ENCODE results near the gene ZNF512.
"Not testable (repeated sequence)": the region's sequence is repeated elsewhere in the genome, so short reads cannot be mapped to it uniquely, and the experiment has no call there.

ZNF512 gene

DNA sequence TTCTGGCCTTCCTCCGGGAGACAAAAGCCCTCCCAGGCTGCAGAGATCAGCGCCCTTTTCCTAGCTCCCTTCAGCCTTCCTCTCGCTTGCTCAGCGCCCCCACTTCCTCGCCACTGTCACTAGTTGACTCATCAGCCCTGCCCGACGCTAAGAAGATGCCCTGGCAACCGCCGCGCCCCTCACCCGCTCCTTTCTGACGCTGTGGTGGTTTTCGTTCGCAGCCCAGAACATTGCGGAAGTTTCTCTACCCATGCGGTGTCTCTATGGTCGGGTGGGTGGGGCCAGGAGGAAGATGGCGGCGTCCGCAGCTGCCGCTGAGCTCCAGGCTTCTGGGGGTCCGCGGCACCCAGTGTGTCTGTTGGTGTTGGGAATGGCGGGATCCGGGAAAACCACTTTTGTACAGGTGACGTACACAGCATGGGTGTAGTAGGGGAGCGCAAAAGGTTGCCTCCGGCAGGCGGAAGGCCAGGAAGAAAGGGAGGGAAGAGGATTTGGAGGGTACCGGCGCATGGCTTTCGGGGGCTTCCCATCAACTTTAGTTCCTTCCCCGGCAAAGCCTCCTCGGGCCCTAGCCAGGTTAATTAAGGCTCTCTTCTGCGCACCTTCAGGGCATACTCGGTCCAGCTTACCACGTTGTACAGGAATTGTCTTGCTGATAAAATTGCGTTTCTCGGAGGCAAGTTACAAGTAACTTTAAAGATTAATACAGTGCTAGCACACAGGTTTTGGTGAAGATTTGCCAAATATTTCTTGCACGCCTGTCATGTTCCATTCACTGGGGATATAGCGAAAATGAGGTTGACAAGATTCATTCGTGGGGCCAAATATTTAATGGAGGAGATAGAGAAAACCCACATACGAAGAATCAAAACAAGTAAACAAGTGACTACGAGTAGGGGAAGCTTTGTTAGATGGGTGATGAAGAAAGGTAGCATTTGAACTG, 46.2 kb downstream of the ZNF512 start, which contains the start of the genes CCDC121 and GPN1:
TSS of gene CCDC121 (minus strand) at position 246 of the 943 bp plus-strand sequence. CDS start 1,213 bp downstream, outside the sequence.
TSS of gene GPN1 (plus strand) at position 284 of the 943 bp plus-strand sequence. CDS start at position 293, 9 bp downstream.
- FAIRE-seq, result peak; percentile 88
- DNase-seq (ENCODE audit: insufficient read length, low spot score), result peak; percentile 76

DNA sequence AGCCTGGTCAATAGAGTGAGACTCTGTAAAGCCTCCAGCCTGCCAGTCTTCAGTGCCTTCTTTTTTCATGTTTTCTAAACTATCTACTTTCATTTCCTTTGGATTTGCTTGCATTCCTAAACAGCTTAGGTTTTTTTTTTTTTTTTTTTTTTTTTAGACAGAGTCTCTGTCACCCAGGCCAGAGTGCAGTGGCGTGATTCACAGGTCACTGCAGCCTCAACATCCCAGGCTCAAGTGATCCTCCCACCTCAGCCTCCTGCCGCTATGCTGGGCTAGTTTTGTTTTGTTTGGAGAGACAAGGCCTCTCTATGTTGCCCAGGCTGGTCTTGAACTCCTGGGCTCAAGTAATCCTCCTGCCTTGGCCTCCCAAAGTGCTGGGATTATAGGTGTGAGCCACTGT, 47.4 kb downstream of the ZNF512 start:
- FAIRE-seq; DNase-seq (ENCODE audit: insufficient read length, low spot score): not testable (repeated sequence)

DNA sequence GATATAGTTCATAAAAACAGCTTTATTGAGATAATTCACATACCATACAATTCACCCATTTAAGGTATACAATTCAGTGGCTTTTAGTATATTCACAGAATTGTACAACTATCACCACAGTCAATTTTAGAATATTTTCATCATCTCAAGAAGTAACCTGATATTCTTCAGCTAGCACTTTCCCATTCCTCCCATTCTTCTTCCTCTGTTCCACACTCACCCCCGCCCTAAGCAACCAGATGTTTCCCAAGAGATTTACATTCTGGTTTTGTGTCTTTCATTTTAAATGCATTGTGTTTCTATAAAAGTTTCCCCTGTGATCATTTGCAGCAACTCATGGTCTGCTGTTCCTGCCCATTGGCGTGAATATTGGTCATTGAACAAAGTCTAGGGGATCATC, 51.4 kb downstream of the ZNF512 start:
- no peak for FAIRE-seq
- no peak for DNase-seq (ENCODE audit: insufficient read length, low spot score)

DNA sequence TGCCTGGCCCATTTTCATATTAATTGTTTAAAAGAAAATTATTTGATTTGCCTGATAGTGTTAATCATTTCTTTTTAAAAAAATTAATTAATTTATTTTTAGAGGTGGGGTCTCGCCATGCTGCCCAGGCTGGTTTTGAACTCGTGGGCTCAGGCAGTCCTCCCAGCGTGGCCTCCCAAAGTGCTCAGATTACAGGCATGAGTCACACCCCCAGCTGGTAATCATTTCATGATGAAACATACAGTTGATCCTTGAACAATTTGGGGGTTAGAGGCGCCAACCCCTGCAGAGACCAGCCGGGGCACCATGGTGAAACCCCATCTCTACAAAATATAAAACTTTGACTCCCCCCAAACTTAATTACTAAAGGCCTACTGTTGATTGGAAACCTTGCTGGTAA, 53.9 kb downstream of the ZNF512 start:
- no peak for DNase-seq (ENCODE audit: insufficient read length, low spot score)

DNA sequence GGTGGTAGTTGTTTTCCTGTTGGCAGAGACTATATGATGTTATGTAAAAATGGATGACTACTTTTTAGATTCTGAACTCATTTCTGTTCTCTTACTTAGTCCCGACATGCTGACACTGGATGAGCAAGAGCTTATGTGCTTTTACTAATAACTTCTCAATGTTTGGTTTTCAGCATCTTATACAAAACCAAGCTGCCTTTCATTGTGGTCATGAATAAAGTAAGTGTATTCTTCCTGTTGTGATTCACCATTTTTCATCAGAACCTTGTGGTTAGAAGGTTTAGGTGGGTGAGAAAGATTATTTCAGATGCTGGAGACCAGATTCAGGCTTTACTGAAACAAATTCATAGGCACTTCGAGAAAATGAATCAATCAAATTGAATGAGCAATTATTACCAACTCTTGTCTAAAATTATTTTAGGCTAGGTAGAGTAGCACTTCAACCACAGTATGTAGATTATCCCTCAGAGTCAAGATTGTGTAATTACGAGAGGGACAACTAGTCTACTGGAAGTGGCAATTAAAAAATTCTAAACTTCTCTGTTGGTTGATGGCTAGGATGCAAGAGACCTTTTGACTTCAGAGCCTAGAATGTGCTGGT, 55.3 kb downstream of the ZNF512 start:
- FAIRE-seq, result no peak
- DNase-seq (ENCODE audit: insufficient read length, low spot score), result no peak

More for the DNA sequence above, 53.9 kb downstream of the ZNF512 start:
- FAIRE-seq, result no peak

DNA sequence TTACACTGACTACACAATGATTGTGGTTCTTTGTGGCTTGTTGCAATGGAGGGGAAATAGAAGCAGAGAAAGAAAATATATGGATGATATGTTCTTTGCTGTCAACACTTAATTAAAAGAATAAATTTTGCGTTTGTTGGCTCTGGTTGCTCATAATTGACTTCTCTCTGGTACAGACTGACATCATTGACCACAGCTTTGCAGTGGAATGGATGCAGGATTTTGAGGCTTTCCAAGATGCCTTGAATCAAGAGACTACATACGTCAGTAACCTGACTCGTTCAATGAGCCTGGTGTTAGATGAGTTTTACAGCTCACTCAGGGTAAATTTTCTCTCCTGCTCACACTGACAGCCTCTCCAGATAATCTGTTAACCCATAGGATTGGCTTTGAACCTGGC, 55.9 kb downstream of the ZNF512 start:
- no peak for FAIRE-seq
- DNase-seq (ENCODE audit: insufficient read length, low spot score), result no peak

DNA sequence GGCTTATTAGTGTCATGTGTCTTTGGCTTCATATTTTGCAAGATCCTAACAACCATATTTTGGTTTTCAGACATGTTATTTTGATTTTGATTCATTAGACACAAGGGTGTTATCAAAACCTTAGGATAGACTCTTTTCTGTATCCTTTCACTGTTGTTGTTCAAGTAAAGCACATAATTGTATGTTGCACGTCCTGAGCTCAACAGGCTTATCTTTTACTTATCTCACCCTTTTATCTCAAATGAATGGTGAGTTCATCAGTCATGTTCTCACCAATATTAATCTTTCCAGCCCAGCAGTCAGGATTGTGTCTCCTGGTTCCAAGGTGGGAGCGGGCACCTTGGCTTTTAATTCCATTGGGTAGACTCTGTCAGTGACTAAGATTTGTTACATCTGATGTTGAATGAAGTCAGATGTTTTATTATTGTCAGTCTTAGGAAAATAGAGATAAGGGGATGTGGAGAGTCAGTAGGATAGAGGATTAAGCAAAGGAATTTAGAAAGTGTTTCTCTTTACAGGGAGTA, 57.9 kb downstream of the ZNF512 start:
- DNase-seq (ENCODE audit: insufficient read length, low spot score) (no peak), FAIRE-seq (no peak)

DNA sequence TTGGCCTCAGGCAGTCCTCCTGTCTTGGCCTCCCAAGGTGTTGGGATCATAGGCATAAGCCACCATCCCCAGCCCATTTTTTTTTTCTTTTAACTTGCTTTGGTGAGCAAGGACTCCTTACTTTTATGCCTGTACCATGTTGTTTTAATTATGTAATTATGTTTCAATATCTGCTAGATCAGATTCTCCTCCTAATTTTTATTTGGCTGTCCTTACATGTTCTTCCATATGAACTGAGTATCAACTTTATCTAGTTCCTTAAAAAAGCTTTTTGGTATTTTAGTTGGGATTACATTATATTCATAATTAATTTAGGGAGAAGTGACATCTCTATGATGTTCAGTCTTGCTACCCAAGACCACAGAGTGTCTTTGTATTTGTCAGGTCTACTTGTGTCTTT, 62.4 kb downstream of the ZNF512 start:
- DNase-seq (ENCODE audit: insufficient read length, low spot score) (no peak), FAIRE-seq (no peak)

DNA sequence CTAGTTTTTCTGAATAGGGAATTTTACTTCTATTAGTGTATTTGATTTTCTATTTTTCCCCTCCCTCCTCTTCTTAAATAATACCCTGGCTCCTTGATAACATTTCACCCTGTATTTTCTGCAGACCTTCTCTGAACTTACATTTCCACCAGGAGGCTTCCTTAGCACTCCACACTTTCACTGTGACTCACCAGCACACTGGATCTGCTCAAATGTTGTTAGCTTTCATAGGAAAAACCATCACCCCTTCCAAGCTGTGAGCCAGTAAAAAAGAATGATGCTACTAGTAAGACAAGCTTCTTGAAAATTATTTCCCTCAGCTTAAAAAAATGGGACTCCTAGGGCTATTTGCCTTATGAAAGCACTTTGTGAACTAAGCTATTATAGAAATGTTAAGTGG, 64.4 kb downstream of the ZNF512 start:
- FAIRE-seq (no peak), DNase-seq (ENCODE audit: insufficient read length, low spot score) (no peak)

DNA sequence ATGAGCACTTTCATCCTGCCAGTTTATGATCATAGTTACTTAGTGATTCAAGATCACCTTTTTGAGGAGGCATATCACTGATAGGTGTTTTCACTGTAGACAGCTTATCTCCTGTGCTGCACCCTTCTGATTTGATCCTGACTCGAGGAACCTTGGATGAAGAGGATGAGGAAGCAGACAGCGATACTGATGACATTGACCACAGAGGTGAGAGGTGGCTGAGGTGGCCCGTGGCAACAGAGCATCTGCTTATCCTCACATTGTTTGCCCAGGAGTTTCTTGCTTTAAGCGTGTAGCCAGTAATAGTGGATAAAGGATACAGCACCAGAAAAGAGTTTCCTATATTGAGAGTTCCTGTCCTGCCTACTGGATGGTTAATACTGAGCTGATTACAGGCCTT, 64.9 kb downstream of the ZNF512 start:
- FAIRE-seq (no peak), DNase-seq (ENCODE audit: insufficient read length, low spot score) (no peak)

DNA sequence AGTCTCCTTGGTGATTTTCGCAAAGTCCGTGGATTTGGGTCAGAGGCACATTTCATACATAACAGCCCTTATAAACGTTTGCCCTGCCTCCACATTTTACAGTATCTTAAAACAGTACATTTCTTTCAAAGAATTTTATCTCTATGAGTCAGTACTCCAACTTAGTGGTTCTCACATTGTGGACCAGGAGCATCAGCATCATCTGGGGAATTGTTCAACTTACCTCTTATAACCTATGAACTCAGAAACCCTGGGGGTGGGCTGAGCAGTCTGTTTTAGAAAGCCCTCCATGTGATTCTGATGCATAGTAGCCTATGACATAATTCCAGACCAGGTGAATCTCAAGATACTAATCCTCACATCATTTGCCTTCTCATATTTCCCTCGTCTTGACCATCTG, 68.2 kb downstream of the ZNF512 start:
- DNase-seq (ENCODE audit: insufficient read length, low spot score) (no peak), FAIRE-seq (no peak)

DNA sequence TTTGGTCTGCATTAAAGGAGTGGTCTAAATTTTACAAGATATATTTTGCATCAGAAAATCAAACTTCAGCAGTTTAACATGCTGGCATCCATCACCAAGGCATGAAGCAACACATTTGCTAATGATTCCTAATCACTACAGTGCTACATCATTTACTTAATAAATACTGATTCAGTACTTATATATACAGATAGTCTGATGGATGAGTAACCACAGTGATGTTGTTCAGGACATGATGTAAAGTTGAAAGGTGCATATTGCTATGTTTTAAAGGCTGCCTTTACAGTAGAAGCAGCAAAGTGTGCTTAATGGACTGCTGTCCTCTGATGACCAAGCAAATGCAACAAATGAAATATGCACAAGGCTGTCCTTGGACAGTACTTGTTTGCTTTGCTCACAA, 69.5 kb downstream of the ZNF512 start:
- no peak for FAIRE-seq

DNA sequence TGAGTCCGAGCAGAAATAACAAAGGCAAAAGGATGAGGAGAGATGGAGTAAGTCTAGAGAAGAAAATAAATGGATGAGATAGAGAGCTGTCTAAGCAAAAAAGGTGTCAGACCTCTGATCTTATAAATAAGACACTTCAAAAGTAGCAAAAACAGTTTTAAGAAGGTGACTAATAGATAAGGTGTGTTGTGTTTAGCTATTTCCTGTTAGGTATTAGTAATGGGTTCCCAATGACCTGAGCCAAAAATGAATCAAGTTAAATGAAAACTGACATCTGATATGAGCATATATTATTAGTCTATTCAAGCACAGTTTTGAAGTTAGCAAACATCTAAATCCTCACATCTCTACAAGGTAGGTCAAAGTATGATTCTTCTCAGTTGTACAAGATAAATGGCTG, 69.9 kb downstream of the ZNF512 start:
- FAIRE-seq (no peak), DNase-seq (ENCODE audit: insufficient read length, low spot score) (no peak)

More for the DNA sequence above, 69.5 kb downstream of the ZNF512 start:
- no peak for DNase-seq (ENCODE audit: insufficient read length, low spot score)

DNA sequence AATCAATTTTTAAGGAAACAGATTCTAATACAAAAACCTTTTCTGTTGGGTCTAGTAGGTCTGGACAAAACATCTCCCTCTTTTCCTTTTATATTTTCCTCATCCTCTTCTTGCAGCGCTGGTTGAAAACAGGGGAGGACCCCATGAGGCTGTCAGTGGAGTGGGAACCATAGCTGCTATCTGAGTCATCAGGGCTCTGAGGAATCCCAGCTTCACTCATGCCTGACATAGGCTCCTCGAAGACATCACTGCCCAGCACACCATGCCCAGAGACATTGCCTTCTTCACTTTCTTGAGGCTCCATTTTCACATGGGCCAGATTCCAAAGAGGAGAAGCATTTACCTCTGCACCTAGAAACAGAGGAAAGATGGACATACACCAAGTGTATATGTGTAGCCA, 70.6 kb downstream of the ZNF512 start:
- no peak for FAIRE-seq
- DNase-seq (ENCODE audit: insufficient read length, low spot score), result no peak

DNA sequence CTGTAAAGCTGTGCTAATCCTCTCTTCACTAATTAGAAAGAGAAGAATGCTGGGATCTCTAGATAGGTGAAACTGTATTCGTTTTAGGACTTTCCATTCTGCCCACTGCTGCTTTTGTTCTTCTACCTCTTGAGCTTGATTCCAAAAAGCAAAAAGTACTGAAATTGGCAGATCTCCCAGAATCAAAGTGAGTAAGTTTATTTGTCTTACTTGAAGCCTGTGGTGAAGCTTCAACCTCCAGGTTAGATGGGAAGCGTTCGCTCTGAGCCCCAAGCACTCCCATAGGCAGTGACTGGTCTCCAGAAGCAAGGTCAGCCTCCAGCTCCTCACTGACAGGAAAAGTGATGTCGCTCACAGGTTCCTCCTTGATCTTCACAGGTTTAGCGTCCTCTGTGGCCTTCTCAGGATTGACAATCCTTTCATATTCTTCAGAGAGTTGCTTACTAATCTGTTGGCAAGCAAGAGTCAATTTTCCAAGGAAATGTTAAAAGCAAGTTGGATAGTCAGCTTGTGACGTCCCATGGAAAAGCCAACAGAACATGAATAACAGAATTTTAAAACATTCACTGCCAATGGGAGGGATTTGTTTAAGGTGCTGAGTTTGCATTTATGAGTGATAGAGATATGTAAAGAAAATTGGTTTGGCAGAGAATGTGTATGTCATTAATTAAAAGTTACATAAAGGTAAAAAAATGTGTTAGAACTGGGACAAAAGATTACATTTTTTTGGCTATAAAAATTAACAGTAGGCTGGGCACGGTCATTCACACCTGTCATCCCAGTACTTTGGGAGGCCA, 72.5 kb downstream of the ZNF512 start:
- DNase-seq (ENCODE audit: insufficient read length, low spot score), result no peak
- no peak for FAIRE-seq

DNA sequence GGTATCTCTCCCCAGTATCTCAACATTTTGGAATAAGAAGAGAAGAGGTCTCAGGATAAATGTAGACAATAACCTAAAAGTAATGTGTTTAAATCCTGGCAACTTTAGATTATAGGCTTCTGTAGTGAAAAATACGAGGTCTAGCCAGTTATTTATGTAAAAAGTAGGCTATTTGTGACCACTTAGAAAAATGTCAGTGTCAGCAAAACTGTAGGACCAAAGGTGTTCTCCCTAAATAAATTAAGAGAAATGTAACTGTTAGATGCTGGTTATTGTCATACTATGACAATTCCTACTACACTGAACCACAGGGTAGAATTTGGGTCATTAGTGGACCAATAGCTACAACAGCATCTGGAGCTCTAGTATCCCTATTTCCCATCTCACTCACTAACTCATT, 78.5 kb downstream of the ZNF512 start:
- no peak for FAIRE-seq
- DNase-seq (ENCODE audit: insufficient read length, low spot score), result no peak

DNA sequence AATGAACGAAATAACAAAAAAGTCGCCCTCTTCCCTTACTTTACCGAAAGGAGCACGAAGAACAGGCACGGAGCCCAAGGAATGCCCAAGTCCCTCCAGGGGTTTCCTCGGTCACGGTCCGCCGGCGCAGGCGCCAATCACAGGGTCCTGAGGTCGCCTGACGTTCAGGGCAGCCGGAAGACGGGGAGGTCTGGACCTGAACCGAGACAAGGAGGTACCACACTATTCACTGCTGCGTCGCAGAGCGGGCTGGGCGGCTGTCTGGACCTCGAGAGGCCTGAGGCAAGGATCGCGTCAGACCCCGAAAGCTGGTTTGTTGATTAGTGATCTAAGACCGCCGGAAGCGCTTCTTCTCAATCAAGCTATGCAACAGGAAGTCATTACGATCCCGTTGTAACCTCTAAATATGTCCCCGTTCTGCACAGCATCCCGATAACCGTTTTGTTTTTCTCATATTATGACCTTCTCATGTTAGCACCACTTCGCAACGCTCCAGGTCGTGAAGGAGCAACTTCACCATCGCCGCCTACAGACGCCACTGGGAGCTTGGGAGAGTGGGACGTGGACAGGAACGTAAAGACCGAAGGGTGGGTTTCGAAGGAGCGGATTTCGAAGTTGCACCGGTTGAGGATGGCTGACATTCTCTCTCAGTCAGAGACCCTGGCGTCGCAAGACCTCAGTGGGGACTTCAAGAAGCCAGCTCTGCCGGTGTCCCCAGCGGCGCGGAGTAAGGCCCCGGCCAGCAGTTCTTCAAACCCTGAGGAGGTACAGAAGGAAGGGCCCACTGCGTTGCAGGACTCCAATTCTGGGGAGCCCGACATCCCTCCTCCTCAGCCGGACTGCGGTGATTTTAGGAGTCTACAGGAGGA, 80.7 kb downstream of the ZNF512 start, which contains the start of the genes SLC4A1AP and SUPT7L:
TSS of gene SLC4A1AP (plus strand) at position 605 of the 869 bp plus-strand sequence. CDS start at position 631, 26 bp downstream.
TSS of gene SUPT7L (minus strand) at position 330 of the 869 bp plus-strand sequence. CDS start 1,422 bp downstream, outside the sequence.
- DNase-seq (ENCODE audit: insufficient read length, low spot score) (peak; percentile 57), FAIRE-seq (peak; percentile 90)

DNA sequence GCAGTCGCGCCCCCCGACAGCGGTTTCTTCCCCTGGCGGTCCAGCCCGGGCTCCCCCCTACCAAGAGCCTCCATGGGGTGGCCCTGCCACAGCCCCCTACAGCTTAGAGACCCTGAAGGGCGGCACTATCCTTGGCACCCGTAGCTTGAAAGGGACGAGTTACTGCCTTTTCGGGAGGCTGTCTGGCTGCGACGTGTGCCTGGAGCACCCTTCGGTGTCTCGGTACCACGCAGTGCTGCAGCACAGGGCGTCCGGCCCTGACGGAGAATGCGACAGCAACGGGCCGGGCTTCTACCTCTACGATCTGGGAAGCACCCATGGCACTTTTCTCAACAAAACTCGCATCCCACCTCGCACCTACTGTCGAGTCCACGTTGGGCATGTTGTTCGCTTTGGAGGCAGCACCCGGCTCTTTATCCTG, 81.3 kb downstream of the ZNF512 start:
- FAIRE-seq, result no peak
- DNase-seq (ENCODE audit: insufficient read length, low spot score), result peak; percentile 29

DNA sequence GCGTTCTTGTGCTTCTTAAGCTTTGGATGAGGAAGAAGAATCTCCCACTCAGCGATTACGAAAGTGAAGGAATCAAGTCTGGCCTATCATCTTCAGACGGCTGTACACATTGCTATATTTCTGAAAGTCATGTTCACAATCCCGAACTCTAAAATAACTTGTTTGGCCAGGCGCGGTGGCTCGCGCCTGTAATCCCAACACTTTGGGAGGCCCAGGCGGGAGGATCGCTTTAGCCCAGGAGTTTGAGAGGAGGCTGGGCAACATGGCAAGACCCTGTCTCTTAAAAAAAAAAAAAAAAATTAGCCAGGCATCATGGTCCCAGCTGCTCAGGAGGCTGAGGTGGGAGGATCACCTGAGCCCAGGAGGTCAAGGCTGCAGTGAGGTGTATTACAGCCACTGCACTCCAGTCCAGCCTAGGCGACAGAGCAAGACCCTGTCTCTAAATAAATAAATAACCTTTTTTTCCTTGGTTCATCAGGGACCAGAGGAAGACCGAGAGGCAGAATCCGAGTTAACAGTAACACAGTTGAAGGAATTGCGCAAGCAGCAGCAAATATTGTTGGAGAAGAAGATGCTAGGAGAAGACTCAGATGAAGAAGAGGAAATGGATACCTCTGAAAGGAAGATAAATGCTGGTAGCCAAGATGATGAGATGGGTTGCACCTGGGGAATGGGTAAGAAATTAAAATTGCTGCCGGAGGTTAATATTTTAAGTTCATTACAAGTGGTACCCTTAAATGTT, 82.0 kb downstream of the ZNF512 start:
- DNase-seq (ENCODE audit: insufficient read length, low spot score) (no peak), FAIRE-seq (no peak)

Measured in GM19239 (cell line).